Measurements from ENCODE around the gene ITGA4. TPM values are rescaled to one million over a fixed set of nuclear protein-coding genes. Genes with fewer than 3 reads are reported as not detected.
A peak's percentile ranks its signal among the peaks of the same experiment; 100 is the strongest.

The ITGA4 gene
- total RNA-seq, 1 donor from 2014 or later: 7.4 TPM

DNA sequence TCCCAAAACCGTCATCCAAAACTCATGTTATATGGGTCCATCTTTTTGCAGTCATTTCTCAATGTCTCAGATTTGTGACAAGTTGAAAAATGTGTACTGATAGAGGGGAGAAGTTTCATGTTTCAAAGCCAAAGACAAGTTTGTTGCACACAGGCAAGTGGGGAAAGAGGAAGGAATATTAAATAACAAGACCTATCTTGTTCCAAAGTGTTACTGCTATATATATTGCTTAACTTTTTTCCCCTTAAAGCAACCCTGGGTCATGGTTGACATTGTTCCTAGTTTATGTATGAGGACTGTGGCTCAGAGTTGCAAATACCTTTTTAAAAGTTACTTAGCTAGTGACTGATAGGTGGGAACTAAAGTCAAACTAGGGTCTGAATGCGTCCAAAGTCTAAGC is 1.7 kb downstream of the ITGA4 start:
- DNase-seq (ENCODE audit: low spot score): no peak

DNA sequence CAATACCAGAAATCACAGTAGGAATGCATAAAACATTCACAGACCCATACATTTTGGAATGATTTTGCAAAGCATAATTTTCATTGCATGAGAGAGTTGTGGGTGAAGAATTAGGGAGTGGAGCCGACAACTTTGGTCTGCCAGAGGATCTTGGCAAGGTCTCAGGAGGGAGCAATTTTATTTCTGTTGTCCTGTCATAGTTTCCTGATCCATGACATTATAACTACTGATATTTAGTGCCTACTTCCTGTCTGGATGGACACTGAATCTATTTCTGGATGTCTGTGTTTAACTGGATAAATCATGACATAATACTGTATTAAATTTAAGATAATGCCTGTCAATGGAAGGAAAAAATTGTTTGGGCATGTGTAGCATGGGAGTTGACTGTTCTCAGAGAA is 2.4 kb downstream of the ITGA4 start:
- DNase-seq (ENCODE audit: low spot score): no peak

DNA sequence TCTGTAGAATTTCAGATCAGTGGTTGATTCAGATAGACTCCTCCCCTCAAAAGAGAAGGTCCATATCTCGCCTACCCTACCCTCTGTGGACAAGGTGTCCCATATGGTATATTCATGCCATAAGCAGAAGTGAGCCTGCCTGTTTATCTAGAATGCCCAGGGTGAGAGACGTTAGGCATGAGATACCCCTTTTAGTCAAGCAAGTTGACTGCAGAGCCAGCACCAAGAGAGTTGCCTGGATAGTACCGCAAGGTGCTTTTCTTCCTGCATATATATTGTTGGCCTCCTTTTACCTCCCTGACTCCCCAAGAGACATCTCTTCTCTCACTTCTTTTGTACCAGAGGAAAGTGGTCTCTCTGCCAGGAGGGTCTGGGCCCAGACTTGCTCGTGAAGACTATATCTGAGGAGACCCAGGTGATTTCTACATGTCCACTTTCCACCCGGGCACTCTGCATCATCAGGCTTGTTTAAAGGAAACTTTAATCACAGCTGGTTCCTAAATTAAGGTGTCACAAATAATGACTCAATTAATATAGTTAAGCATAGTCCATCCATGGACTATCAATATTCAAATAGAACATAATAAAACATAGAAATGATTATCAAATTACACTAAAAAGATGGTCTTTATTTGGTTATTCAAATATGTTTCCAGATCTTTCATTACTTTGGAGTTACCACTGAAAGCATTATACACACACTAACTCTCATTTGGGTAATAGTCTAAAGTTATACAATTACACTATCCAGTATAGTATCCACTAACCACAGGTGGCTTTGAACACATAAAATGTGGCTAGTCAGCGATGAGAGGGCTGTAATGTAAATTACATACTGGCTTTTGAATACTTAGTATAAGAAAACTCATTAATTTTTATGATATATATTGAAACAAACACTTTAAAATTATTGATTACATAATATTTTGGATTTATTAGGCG is 4.1 kb downstream of the ITGA4 start:
- DNase-seq (ENCODE audit: low spot score): no peak

DNA sequence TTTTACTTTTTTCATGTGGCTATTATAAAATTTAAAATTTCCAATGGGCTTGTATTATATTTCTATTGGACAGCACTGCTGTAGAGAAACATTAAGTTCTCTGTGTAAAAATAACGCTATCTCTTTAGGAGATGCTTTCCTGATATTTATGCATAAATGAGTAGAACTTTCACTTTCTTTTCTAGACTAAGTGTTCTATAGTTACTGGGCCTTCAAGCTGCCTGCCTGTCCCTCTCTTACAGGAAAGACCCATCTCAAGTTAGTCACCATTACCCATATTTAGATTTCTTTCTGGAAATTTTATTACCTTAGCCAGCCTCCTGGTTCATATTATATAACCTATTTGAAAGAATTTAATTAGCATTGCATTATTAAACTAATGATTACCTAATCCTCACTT is 4.8 kb downstream of the ITGA4 start:
- DNase-seq (ENCODE audit: low spot score): no peak

DNA sequence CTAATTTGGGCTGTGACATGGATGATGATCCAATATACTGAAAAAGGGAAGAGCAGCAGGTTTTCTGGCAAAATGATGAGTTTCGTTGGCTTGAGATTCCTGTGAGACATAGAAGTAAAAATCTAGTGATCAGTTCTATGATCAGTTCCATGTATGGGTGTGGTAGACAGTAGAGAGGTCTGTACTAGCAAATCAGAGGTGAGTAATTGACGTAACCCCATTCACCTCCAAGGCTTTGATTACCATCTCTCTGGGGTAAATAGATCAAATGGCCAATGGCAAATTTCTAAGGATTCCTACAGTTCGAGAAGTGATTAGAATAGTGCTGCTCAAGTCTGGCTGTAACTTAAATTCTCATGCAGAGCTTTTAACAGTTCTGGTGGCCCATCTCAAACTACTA is 6.4 kb downstream of the ITGA4 start:
- no peak for DNase-seq (ENCODE audit: low spot score)

DNA sequence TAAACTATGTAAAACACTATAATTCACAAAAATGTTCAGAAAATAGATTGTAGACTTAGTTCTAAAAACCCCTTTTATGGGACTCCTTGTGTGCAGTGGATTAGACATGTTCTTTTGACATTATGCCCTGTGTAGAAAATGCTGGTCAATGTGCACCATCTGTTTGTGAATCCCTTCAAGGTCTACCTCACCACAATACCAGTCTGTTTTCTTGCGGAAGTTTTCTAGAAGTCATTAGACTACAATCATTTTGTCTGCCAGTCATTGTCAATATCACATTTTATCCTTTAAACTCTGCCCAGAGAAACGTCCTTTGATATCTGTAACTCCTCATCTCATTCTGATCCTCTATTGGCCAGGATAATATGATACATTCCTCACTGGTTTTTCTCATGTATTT is 7.8 kb downstream of the ITGA4 start:
- DNase-seq (ENCODE audit: low spot score): no peak

DNA sequence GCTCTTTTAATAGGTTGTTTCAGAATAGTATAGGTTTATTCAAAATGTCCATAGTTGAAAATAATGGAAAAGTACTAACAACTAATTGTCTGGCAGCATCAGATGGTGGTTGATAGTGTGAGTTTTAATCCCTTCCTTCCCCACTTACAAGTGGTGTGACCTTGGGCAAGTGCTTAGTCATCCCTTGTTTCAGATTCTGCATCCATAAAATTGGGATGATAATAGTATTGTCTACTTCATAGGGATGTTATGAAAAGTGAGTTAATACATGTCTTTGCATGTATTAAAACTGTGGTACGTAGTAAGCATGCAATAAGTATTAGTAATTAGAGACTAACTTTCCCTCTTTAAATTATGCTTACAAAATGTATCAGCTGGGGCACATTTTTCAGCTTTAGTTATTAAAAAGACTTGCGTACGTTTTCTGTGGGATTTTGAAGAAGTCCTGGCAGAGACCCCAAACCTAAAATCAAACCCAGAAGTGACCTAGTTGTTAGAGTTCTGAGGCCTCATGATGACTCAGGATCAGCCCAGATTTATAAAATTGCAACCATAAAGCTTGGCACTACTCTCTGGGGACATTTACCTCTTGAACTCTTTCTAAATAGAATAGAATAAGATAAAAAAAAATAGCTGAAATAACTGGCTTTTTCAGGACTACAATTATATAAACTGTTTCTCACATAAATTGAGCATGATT is 8.6 kb downstream of the ITGA4 start:
- DNase-seq (ENCODE audit: low spot score): no peak

DNA sequence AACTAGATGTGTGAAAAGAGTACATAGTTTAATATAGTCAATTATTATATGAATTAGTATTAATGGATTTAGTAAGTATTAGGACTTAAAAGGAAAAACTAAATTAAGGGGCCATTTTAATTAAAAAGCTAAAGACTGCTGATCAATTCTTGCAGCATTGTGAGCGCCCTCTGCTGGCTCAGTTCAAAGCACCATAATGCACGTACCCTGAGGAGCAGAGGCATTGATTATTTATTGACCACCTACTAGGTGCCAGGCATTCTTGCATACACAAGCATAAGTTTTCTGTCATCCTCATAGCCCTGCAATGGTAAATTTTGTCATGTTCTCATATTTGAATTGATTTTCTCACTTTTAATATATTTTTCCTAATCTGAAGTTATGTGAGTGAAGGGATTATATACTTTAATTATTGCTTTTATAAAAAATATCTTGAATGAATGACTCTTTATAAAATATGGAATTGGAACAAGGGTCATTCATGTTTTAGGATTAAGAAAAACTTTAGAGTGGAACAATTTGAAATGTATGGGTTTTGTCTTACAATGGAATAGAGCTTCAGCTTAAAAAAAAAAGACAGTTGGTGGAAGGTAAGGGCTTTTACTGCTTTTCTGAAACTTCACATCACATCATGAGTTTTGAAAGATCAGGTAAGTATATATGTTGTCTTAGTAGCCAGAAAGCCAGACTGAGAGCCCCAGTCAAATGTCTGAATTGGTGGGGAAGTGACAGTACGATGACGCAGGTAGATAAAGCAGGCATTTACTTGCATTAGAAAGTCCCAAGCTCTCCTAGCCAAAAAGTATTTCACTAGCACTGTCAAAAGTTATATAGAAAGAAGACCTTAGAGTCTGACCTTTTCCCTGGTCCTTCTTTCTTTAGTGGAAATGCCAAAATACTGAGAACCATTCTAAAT is 9.7 kb downstream of the ITGA4 start:
- DNase-seq (ENCODE audit: low spot score): peak; percentile 57

DNA sequence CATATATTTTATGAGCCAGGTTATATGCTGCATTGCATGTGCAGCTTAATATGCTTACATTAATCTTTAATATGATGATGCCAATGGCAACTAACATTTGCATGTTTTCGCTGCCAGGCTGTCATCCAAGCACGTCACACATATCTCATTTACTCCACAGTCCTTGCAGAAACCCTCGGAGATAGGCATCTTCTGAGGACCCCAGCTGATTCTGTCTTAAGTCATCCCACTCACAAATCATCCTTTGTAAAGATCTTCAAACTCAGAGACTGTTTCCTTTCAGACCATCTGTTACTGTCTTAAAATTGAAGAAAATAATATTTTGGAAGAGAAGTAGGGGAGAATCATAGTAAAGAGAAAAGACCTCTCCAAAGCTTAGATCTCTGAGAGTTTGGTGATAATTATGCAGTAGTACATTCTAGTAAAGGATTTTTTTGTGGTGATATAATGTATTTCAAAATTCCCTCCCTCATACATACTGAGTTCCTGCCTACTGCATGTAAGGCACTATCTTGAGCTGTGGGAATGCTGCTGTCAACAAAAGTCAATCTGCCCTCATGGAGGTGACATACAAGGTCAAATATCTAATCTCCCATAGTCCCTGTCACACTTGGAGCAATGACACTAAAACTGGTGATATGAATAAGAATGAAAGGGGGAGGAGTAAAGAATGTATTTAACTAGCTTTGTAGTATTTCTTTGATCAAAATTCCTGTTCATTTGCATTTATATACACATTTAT is 11.0 kb downstream of the ITGA4 start:
- DNase-seq (ENCODE audit: low spot score): no peak

DNA sequence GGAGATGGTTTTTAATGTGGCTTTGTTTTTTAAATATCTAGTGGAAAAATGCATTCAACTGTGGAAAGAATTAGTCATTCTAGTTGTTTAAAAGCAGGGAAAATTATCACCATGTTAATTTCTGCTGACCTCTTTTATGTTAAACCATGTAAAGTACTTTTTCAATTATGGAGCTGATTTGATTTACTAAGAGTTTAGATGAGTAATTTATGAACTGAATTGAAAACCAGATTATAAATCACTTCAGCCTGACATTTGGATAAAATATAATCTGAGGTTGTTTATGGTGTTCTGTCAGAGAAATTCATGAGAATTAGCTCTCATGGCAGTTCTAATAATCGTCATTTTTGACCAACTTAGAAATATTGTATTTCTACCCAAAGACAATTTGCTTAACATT is 11.6 kb downstream of the ITGA4 start:
- no peak for DNase-seq (ENCODE audit: low spot score)

DNA sequence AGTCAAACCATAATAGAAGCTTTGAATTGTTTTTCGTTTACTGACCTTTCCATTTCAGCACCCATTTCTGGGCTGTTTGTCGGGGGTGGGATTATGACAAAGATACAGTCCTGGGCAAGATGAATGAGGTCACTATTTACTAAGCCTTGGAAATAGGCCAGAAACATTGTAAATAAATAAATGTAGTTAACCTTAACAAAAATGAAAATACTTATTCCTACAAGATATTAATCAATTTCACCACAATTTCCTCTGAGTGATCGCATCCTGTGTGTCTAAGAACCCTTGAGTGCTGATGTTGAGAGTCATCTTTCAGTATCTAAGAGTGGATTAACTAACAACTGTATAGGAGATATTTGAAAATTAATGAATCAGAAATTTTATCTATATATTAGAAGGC is 14.0 kb downstream of the ITGA4 start:
- DNase-seq (ENCODE audit: low spot score): no peak

DNA sequence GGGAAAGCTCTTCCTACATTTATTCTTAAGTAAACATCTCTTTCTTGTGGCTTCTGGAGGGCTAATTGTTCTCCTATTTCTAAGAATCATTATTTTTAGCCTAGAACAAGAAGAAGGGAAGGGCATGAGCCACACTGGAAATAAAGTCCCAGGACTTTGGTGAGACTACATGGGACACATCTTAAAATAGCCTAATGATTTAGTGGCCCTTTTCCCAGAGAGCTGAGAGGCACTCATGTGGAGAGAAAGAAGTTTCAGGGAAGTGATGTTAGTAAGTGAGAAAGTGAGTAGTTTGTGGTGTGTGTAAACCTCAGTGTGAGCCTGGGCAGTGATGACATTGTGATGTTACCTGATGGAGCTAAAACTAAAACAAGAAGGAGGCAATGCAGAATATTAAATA is 14.6 kb downstream of the ITGA4 start:
- DNase-seq (ENCODE audit: low spot score): no peak

DNA sequence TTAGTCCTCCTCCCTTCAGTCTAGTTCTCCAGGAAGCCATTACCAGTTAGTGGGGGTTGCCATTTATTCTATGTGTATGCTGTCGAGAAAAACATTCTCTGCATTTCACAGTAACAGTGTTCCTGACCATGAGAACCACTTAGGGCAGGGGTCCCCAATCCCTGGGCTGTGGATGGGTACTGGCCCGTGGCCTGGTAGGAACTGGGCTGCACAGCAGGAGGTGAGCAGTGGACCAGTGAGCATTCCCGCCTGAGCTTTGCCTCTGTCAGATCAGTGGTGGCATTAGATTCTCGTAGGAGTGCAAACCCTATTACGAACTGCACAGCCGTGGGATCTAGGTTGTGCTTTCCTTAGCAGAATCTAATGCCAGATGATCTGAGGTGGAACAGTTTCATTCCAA is 15.8 kb downstream of the ITGA4 start:
- DNase-seq (ENCODE audit: low spot score): no peak

DNA sequence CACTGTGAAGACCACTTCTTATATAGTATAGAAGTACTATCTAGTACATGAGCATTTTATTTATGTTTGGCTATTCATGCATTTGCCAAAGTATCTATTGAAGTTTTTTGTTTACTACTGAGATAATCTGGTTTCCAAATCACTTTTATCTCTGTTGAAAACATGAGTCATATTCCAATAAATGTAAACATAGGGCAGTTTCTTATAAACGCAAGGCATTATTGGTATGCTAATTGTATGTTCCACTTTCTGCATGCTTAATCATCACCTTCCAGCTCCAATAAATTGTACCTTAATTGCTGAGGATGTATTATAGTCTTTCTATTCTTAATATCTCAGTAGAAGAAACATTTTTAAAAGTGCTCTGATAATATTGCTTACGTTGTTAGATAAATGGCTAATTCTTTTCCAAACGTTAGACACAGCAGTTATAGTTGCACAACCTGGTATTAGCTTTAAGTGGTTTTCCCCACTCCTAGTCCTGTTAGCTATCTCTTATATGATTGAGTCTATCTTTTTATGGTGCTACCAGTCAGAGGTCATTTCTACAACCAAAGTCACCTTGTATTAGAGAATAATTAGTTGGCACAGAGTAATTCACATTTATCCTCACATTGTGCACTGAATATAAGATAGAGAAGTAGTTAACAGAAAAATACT is 17.2 kb downstream of the ITGA4 start:
- DNase-seq (ENCODE audit: low spot score): no peak

DNA sequence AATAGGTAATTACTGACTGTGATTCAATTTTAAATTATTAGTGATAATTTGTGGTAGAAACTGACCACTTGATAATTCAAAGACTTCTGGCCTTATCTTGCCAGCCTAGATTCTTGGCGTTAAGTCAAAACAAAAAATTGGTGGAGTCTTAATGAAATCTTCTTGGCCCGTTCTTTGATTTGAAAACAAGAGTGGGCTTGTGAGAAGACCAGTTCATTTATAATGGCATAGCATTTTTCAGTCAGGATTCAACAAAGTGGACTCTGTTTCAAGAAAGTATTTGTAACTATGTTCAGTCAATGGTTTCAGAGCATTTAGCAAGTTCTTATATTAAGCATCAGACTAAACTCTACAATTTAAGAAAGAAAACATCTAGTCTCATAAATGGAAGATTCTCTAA is 26.0 kb downstream of the ITGA4 start:
- no peak for DNase-seq (ENCODE audit: low spot score)

DNA sequence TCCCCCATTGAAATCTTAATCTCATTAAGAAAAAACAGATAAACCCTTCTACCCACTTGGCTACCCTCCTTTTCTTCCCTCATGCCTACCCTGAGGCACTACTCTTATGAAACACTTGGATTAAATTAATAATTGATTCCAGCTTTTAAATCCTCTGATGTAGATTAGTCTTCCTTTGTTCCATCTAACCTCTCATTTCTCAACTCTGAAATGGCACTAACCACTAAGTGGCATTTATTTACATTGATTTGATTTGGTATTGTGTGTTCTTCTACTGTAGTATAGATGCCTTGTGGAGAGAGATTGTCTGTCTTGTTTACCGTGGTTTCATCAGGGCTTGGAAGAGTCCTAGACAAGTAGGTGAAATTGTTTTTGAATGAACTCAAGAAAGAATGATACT is 26.7 kb downstream of the ITGA4 start:
- DNase-seq (ENCODE audit: low spot score): no peak

DNA sequence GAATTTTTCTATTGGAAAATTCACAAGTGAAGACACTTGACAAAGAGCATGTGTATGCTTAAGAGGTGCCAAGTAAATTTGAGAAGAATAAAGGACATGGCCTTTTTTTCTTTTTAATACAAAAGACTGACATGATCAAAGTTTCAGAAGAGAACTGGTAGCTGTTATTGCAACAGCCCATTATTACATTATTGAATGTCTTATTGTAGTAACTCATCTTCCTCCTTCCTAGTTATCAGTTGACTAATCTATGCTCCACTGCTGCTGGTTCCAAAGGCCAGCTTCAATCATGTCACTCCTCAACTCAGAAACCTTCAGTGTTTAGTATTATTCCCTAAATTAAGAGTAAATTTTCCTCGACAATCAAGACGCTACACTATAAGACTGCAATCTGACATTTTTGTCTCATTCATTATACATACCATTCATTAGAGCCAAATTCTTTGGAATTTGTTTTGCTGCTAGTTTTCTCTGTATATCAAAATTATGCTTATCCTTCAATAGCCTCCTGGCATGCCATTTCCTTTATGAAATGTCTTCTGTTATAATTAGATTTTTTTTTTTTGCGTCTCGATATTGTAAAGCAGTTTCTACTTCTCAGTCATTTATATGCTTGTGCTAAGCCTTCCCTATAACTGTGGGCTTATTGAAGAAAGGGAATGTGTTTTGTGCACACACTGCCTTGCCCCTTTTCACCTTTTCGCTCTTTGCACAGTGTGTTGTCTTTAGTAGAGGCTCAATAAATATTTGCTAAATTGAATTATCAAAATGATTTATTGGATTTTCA is 27.9 kb downstream of the ITGA4 start:
- no peak for DNase-seq (ENCODE audit: low spot score)

DNA sequence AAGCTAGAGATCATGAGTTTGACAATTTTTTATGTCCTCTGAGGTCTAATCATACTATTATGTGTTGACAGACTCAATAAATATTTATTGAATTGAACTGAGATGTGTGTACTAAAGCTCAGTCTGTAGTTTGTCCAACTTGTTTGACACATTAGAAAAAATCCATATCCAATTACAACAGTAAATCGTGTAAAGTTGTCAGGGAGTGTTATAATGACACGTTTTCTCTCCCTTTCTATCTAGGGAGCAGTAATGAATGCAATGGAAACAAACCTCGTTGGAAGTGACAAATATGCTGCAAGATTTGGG is 28.4 kb downstream of the ITGA4 start:
- DNase-seq (ENCODE audit: low spot score): no peak

DNA sequence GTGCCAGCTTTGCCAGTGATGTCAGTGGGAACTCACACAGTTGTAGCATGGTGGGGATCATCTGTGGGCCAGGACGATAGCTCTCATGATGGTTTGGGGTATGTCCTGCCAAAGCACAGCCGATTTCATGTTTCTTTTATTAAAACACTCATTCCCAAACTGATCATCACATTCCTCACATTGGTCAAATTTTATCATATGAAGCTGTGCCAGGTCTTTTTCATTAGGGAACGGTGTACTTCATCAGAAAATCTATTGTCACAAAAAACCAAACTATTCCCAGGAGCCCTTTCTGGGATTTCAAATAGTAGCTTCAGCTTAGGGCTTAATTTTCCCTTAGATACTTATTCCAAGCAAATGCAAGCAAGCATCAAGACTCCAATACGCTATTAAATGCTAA is 42.0 kb downstream of the ITGA4 start:
- no peak for DNase-seq (ENCODE audit: low spot score)

DNA sequence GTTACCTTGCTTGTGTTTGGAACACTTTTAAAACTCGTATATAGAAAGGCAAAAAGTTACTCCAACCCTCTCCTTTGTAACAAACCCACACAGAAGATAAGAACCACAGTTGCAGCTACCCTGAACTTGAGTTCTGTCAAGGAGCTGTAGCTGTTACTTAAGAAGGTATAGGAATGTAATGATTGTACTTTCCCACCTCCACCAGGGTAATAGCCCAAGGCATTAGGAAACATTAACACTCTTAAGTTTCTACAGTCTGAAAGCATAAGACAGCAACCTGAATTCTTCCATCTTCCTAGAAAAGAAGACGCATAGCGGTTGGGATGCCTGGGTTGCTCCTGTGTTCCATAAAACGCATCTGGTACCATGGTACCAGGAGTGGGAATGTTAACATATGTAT is 43.0 kb downstream of the ITGA4 start:
- DNase-seq (ENCODE audit: low spot score): no peak

Measured in ureter (tissue), 1 donor.